NK-92 treated with Interleukin-12 subunit alpha and Interleukin-12 subunit beta, amount 100 ng/mL, for 24 hours (cell line): ENCODE measurements around the gene TRMT1.
"Not testable (repeated sequence)": the region's sequence is repeated elsewhere in the genome, so short reads cannot be mapped to it uniquely, and the experiment has no call there.

Experiments used
- DNase-seq: peaks from one replicate; lab custom pipeline; 2025; lab: John Stamatoyannopoulos, UW

The TRMT1 gene

GRCh38 chr19:13116282-13117175, at the start of gene TRMT1:
TRMT1 (minus strand) TSS chr19:13116740; CDS start chr19:13116399, 341 bp downstream.
- peak; percentile 86 for DNase-seq

- DNase-seq: not testable (repeated sequence)
Observed at GRCh38 chr19:13166151-13166550, 49.6 kb upstream of the TRMT1 start.

GRCh38 chr19:13165162-13165997, 48.8 kb upstream of the TRMT1 start:
- DNase-seq: no peak

GRCh38 chr19:13164343-13165161, 48.0 kb upstream of the TRMT1 start:
- DNase-seq: peak; percentile 47

- DNase-seq: no peak
Observed at GRCh38 chr19:13163609-13164342, 47.2 kb upstream of the TRMT1 start.

- DNase-seq: peak; percentile 86
Observed at GRCh38 chr19:13162724-13163608, 46.4 kb upstream of the TRMT1 start.

GRCh38 chr19:13160557-13160956, 44.0 kb upstream of the TRMT1 start:
- no peak for DNase-seq

- DNase-seq: no peak
Observed at GRCh38 chr19:13159713-13160112, 43.2 kb upstream of the TRMT1 start.

GRCh38 chr19:13155472-13156359, 39.2 kb upstream of the TRMT1 start:
- peak; percentile 79 for DNase-seq

- peak; percentile 68 for DNase-seq
Observed at GRCh38 chr19:13154911-13155471, 38.5 kb upstream of the TRMT1 start.

GRCh38 chr19:13154241-13154778, 37.8 kb upstream of the TRMT1 start:
- peak; percentile 78 for DNase-seq

GRCh38 chr19:13153569-13154240, 37.2 kb upstream of the TRMT1 start:
- DNase-seq: peak; percentile 48

- peak; percentile 94 for DNase-seq
Observed at GRCh38 chr19:13152974-13153568, 36.5 kb upstream of the TRMT1 start.

- no peak for DNase-seq
Observed at GRCh38 chr19:13152356-13152973, 35.9 kb upstream of the TRMT1 start.

GRCh38 chr19:13151605-13152355, 35.2 kb upstream of the TRMT1 start:
- DNase-seq: peak; percentile 96

GRCh38 chr19:13150931-13151604, 34.5 kb upstream of the TRMT1 start:
- DNase-seq: no peak
